Measurements from ENCODE around the gene CAMK2D. TPM values are rescaled to one million over a fixed set of nuclear protein-coding genes. Genes with fewer than 3 reads are reported as not detected.

Gene CAMK2D
- total RNA-seq, 1 donor from 2014 or later: 31.7 TPM

DNA sequence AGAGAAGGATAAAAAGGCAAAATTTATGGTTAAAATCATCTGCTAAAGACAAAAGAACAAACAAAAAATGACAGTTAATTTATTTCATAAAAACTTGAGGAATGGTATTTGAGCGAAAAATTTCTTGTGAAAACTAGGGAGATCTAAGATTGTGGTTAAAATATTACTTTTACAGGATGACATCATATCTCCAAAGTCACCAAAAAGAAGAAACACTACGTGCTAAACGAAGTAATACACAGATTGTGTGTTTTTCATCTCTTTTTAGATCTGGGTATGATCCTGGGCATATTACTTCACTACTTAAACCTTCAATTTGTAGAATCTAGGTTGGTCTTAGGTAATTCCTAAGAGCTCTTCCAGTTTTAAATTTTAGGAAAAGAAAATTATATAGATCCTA is 107.7 kb downstream of the CAMK2D start:
- Mint-ChIP-seq H3K4me1 (peaks cover 15% of the 10 kb centered on the region), H3K4me3 (no peak overlapping the region), H3K27me3 (ENCODE audit: low read depth) (no peaks in the 10 kb centered on the region), H3K9me3 (peaks cover 5% of the 10 kb centered on the region), H3K36me3 (no peaks in the 10 kb centered on the region), H3K27ac (no peak overlapping the region)
- TF ChIP-seq, protein P1, sequence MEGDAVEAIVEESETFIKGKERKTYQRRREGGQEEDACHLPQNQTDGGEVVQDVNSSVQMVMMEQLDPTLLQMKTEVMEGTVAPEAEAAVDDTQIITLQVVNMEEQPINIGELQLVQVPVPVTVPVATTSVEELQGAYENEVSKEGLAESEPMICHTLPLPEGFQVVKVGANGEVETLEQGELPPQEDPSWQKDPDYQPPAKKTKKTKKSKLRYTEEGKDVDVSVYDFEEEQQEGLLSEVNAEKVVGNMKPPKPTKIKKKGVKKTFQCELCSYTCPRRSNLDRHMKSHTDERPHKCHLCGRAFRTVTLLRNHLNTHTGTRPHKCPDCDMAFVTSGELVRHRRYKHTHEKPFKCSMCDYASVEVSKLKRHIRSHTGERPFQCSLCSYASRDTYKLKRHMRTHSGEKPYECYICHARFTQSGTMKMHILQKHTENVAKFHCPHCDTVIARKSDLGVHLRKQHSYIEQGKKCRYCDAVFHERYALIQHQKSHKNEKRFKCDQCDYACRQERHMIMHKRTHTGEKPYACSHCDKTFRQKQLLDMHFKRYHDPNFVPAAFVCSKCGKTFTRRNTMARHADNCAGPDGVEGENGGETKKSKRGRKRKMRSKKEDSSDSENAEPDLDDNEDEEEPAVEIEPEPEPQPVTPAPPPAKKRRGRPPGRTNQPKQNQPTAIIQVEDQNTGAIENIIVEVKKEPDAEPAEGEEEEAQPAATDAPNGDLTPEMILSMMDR (IDR thresholded peaks at IDR 0.05; ENCODE audit: unreplicated experiment): no peak
- DNase-seq (ENCODE audit: low spot score in 2 of 2, unreplicated experiment in 2 of 2): no peak

DNA sequence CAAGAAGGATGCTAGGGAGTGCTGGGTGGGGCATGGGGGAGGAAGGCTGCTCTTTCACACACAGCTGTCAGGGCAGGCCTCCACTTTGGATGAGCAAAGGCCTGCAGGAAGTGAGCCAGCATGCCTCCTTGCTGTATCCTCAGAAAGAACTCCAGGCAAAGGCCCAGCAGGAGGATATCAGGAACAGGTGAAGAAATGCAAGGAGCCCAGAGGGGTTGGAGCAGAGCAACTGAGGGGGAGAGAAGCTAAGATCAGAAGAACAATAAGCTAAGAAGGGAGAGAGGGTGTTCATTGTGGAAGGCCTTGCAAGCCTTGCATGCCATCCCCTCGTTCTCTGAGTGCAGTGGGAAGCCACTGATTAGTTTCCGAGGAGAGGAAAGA is 115.1 kb downstream of the CAMK2D start:
- Mint-ChIP-seq H3K9me3 (no peaks in the 10 kb centered on the region), H3K27me3 (ENCODE audit: low read depth) (no peaks in the 10 kb centered on the region), H3K27ac (peak overlapping the region; percentile 4), H3K36me3 (no peaks in the 10 kb centered on the region), H3K4me1 (peaks cover 29% of the 10 kb centered on the region), H3K4me3 (no peak overlapping the region)
- TF ChIP-seq, protein P1 (IDR thresholded peaks at IDR 0.05; ENCODE audit: unreplicated experiment): no peak
- no peak for DNase-seq (ENCODE audit: low spot score in 2 of 2, unreplicated experiment in 2 of 2)

DNA sequence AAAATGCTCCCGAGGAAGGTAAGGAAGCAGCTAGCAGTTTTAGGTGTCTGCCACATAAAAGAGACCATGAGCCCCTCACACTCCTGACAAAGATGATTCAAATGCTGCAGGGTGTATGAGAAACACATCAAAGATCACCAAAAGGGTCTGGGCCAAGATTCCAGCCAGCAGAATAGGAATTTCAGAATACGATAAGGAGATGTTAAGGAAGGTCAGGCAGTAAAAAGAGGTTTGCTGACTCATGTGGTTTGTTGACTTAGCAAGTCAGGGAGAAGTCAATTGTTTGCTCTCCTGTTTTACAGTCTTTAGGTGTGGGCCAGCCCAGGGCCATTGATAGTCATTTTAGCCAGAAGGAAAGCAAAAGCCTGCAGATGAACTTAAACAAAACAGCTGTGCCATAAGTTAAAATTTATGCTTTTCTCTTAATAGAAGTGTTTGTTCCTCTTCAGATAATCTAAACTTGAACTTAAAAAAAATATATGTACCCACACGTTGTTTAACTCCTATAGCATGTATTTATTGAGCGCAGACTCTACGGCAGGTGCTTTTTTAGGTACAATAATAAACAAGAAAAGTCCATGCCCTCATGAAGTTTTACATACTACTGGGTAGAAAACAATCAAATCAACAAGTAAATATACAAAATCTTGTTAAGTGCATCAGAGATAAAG is 115.6 kb downstream of the CAMK2D start:
- TF ChIP-seq, protein P1 (IDR thresholded peaks at IDR 0.05; ENCODE audit: unreplicated experiment): no peak
- Mint-ChIP-seq H3K4me3 (no peak overlapping the region), H3K27me3 (ENCODE audit: low read depth) (no peaks in the 10 kb centered on the region), H3K4me1 (peaks cover 27% of the 10 kb centered on the region), H3K36me3 (no peaks in the 10 kb centered on the region), H3K9me3 (no peaks in the 10 kb centered on the region), H3K27ac (peak overlapping the region; percentile 53)
- no peak for DNase-seq (ENCODE audit: low spot score in 2 of 2, unreplicated experiment in 2 of 2)

DNA sequence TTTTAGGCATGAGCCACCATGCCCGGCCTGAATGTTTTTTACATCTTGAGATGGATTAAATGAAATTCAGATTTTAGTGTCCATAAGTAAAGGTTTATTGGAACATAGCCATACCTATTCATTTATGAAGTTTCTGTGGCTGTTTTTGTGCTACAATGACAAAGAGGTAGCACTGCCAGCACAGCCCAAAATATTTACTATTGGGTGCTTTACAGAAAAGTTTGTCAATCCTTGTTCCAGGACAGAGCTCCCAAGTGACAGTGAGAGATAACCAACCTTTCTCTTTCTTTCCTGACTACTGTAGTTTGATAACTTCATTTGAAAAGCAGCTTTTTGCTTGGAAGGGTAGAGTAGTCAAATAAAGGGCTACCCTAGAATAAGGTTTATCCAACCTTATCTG is 116.2 kb downstream of the CAMK2D start:
- H3K27ac Mint-ChIP-seq: no peak overlapping the region
- H3K27me3 Mint-ChIP-seq (ENCODE audit: low read depth): no peaks in the 10 kb centered on the region
- peaks cover 27% of the 10 kb centered on the region for H3K4me1 Mint-ChIP-seq
- H3K36me3 Mint-ChIP-seq: no peaks in the 10 kb centered on the region
- H3K9me3 Mint-ChIP-seq: no peaks in the 10 kb centered on the region
- no peak for DNase-seq (ENCODE audit: low spot score in 2 of 2, unreplicated experiment in 2 of 2)
- TF ChIP-seq, protein P1 (IDR thresholded peaks at IDR 0.05; ENCODE audit: unreplicated experiment): no peak
- H3K4me3 Mint-ChIP-seq: no peak overlapping the region

DNA sequence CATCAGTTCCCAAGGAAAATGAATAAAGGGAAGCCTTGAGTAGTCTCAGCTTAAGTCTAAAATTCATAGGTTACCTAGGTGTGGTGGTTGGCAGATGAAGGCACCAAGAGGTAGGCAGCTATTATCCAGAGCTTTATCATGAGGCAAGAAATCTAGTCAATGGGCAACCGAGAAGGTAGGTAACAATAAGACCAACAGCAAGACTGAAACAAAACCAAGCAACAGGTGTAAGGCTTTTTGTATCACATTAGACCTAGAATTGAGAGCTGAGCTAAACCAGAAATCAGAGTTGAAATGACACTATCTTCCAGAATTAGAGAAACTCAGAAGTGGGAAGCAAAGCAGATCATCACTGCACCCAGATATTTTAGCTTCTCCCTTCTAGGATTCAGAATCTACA is 117.1 kb downstream of the CAMK2D start:
- Mint-ChIP-seq H3K4me1 (peaks cover 27% of the 10 kb centered on the region), H3K36me3 (no peaks in the 10 kb centered on the region), H3K27me3 (ENCODE audit: low read depth) (no peaks in the 10 kb centered on the region), H3K9me3 (no peaks in the 10 kb centered on the region), H3K27ac (no peak overlapping the region), H3K4me3 (no peak overlapping the region)
- no peak for DNase-seq (ENCODE audit: low spot score in 2 of 2, unreplicated experiment in 2 of 2)
- TF ChIP-seq, protein P1 (IDR thresholded peaks at IDR 0.05; ENCODE audit: unreplicated experiment): no peak

DNA sequence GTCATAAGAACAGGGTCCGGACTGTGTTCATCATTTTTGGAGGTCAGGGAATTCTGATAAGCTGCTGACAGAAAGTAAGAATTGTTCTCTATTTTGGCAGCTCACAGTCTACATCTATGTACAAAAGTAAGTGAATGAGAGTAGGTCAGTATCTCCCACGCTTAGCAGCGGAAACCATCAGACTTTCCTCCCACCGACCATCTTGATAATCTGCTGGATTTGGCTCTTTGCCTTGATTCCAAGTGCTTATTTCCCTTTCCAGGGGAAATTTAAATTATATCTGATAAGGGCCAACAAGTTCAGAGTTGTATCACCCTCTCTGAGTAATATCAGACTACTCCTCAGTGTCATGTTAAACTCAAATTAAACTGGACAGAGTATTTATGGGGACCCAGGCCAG is 118.0 kb downstream of the CAMK2D start:
- Mint-ChIP-seq H3K9me3 (no peaks in the 10 kb centered on the region), H3K36me3 (no peaks in the 10 kb centered on the region), H3K4me1 (peaks cover 28% of the 10 kb centered on the region), H3K27ac (no peak overlapping the region), H3K27me3 (ENCODE audit: low read depth) (no peaks in the 10 kb centered on the region), H3K4me3 (no peak overlapping the region)
- TF ChIP-seq, protein P1 (IDR thresholded peaks at IDR 0.05; ENCODE audit: unreplicated experiment): no peak
- DNase-seq (ENCODE audit: low spot score in 2 of 2, unreplicated experiment in 2 of 2): no peak

Measured in mesothelial cell of epicardium (in vitro differentiated cells).